ENCODE results near the gene MARCHF2. TPM values are rescaled to one million over a fixed set of nuclear protein-coding genes. Genes with fewer than 3 reads are reported as not detected.

MARCHF2 gene
- polyA plus RNA-seq, 3 donors: 47.8 to 117 (median 90.8) TPM

GRCh38 chr19:8399681-8400188, 13.4 kb upstream of the MARCHF2 start:
- peaks cover 35 to 56% of the 10 kb centered on the region in 2 donors for H3K36me3 ChIP-seq (replicated peaks in 1 of 2; ENCODE audit: control insufficient read depth in 1 of 2, insufficient read depth in 2 of 2, low read length in 2 of 2)
- H3K4me3 ChIP-seq (replicated peaks in 1 of 3; ENCODE audit: low read depth in 2 of 3, low read length in 3 of 3): no peak overlapping the region
- H3K4me1 Mint-ChIP-seq: peaks cover 2% of the 10 kb centered on the region
- no peak for TF ChIP-seq CTCF (IDR thresholded peaks at IDR 0.05)
- H3K9me3 ChIP-seq (replicated peaks in 1 of 2; ENCODE audit: control insufficient read depth in 1 of 2, insufficient read depth in 1 of 2, low read length in 2 of 2): no peaks in the 10 kb centered on the region
- H3K27ac ChIP-seq (ENCODE audit: low read depth in 1 of 2, low read length in 2 of 2): no peak overlapping the region
- H2AFZ ChIP-seq (ENCODE audit: insufficient read depth, low read depth, low read length, poor library complexity, severe bottlenecking): no peak overlapping the region
- DNase-seq: no peak
- peaks cover 0 to 1% (median 0%) of the 10 kb centered on the region in 3 donors for H3K27me3 Mint-ChIP-seq (ENCODE audit: low read depth in 3 of 3)
- H3K4me3 Mint-ChIP-seq: no peak overlapping the region
- intact Hi-C loops (cut with micrococcal nuclease): loop anchor here in 1 of 2 donors (5.0 kb wide), 1 partner anchor 42 kb away; no protein-coding TSS in a partner anchor
- peak overlapping the region in 2 of 7 donors; percentile 46 to 54 for H3K27ac Mint-ChIP-seq
- H3K36me3 Mint-ChIP-seq: peaks cover 51 to 80% of the 10 kb centered on the region in 2 donors
- H3K4me2 ChIP-seq (replicated peaks; ENCODE audit: extremely low read depth, low read length, poor library complexity, severe bottlenecking): no peak overlapping the region
- no peaks in the 10 kb centered on the region for H3K9me3 Mint-ChIP-seq
- peaks cover 56% of the 10 kb centered on the region for H4K20me1 ChIP-seq (ENCODE audit: insufficient read depth, low read length)
- 98% methylated on average over 29 of the region's 34 CpGs for WGBS (ENCODE audit: insufficient coverage)
- no peak overlapping the region for H3K9ac ChIP-seq (ENCODE audit: insufficient read depth, low read length, poor library complexity, severe bottlenecking)
- no peaks in the 10 kb centered on the region for H3K4me1 ChIP-seq (ENCODE audit: control insufficient read depth in 1 of 2, insufficient read depth in 2 of 2, low read length in 2 of 2)
- H3K27me3 ChIP-seq (ENCODE audit: control insufficient read depth in 2 of 2, insufficient read depth in 2 of 2, low read length in 2 of 2): no peaks in the 10 kb centered on the region
- H3K79me2 ChIP-seq (ENCODE audit: insufficient read depth, low read length): peaks cover 47% of the 10 kb centered on the region

GRCh38 chr19:8401981-8402411, 11.1 kb upstream of the MARCHF2 start:
- no peak for TF ChIP-seq CTCF (IDR thresholded peaks at IDR 0.05)
- Histone ChIP-seq H3K9ac (ENCODE audit: insufficient read depth, low read length, poor library complexity, severe bottlenecking) (no peak overlapping the region), H3K4me3 (replicated peaks in 1 of 3; ENCODE audit: low read depth in 2 of 3, low read length in 3 of 3) (no peak overlapping the region), H3K36me3 (replicated peaks in 1 of 2; ENCODE audit: control insufficient read depth in 1 of 2, insufficient read depth in 2 of 2, low read length in 2 of 2) (peaks cover 40 to 65% of the 10 kb centered on the region in 2 donors), H4K20me1 (ENCODE audit: insufficient read depth, low read length) (peaks cover 33% of the 10 kb centered on the region), H3K9me3 (replicated peaks in 1 of 2; ENCODE audit: control insufficient read depth in 1 of 2, insufficient read depth in 1 of 2, low read length in 2 of 2) (no peaks in the 10 kb centered on the region), H3K27ac (ENCODE audit: low read depth in 1 of 2, low read length in 2 of 2) (no peak overlapping the region), H3K4me2 (replicated peaks; ENCODE audit: extremely low read depth, low read length, poor library complexity, severe bottlenecking) (no peak overlapping the region), H2AFZ (ENCODE audit: insufficient read depth, low read depth, low read length, poor library complexity, severe bottlenecking) (no peak overlapping the region), H3K27me3 (ENCODE audit: control insufficient read depth in 2 of 2, insufficient read depth in 2 of 2, low read length in 2 of 2) (no peaks in the 10 kb centered on the region), H3K4me1 (ENCODE audit: control insufficient read depth in 1 of 2, insufficient read depth in 2 of 2, low read length in 2 of 2) (no peaks in the 10 kb centered on the region), H3K79me2 (ENCODE audit: insufficient read depth, low read length) (peaks cover 25% of the 10 kb centered on the region)
- 99% methylated on average over 13 of the region's 21 CpGs for WGBS (ENCODE audit: insufficient coverage)
- H3K9me3 Mint-ChIP-seq: no peaks in the 10 kb centered on the region
- peaks cover 48 to 71% of the 10 kb centered on the region in 2 donors for H3K36me3 Mint-ChIP-seq
- DNase-seq: no peak
- intact Hi-C loops (cut with micrococcal nuclease): no loop called here
- H3K27me3 Mint-ChIP-seq (ENCODE audit: low read depth in 3 of 3): peaks cover 0 to 1% (median 0%) of the 10 kb centered on the region in 3 donors
- no peak overlapping the region for H3K4me3 Mint-ChIP-seq
- H3K4me1 Mint-ChIP-seq: no peaks in the 10 kb centered on the region
- H3K27ac Mint-ChIP-seq: peak overlapping the region in 1 of 7 donors; percentile 50

All from CD14-positive monocyte (primary cell).